GM19397 (cell line): ENCODE measurements around the gene MND1.
A peak's percentile ranks its signal among the peaks of the same experiment; 100 is the strongest.
"Not testable (repeated sequence)": the region's sequence is repeated elsewhere in the genome, so short reads cannot be mapped to it uniquely, and the experiment has no call there.

Experiments
- ATAC-seq: cut with Tn5 transposase; IDR thresholded peaks from one replicate; pipeline ENCODE4 v1.9.1; 2021; ENCODE audit warnings: mild to moderate bottlenecking, moderate library complexity; ENCODE audit not compliant: unreplicated experiment

Gene MND1

GRCh38 chr4:153433754-153434105 lies 89.2 kb downstream of the MND1 start:
- no peak for ATAC-seq

GRCh38 chr4:153434190-153434589 lies 89.7 kb downstream of the MND1 start:
- ATAC-seq, result no peak

- peak; percentile 79 for ATAC-seq
These were observed 94.6 kb downstream of the MND1 start for GRCh38 chr4:153438916-153439756.

- no peak for ATAC-seq
These were observed 95.3 kb downstream of the MND1 start for GRCh38 chr4:153439831-153440230.

- ATAC-seq, result no peak
These were observed 96.0 kb downstream of the MND1 start for GRCh38 chr4:153440475-153440874.

GRCh38 chr4:153447175-153447905 lies 102.9 kb downstream of the MND1 start:
- ATAC-seq, result no peak

GRCh38 chr4:153448003-153448731 lies 103.7 kb downstream of the MND1 start:
- ATAC-seq, result no peak

GRCh38 chr4:153449338-153449737 lies 104.8 kb downstream of the MND1 start:
- no peak for ATAC-seq

GRCh38 chr4:153450544-153450917 lies 106.0 kb downstream of the MND1 start:
- no peak for ATAC-seq

GRCh38 chr4:153451145-153451544 lies 106.7 kb downstream of the MND1 start:
- not testable (repeated sequence) for ATAC-seq

GRCh38 chr4:153451911-153452657 lies 107.6 kb downstream of the MND1 start:
- ATAC-seq, result no peak

GRCh38 chr4:153452658-153453378 lies 108.3 kb downstream of the MND1 start:
- ATAC-seq, result no peak

GRCh38 chr4:153453402-153453801 lies 108.9 kb downstream of the MND1 start:
- ATAC-seq, result no peak

- ATAC-seq, result no peak
These were observed 114.5 kb downstream of the MND1 start for GRCh38 chr4:153458969-153459368.

GRCh38 chr4:153461549-153461948 lies 117.1 kb downstream of the MND1 start:
- ATAC-seq, result not testable (repeated sequence)

GRCh38 chr4:153464068-153464467 lies 119.6 kb downstream of the MND1 start:
- ATAC-seq, result no peak
